Activated naive CD4-positive, alpha-beta T cell treated with anti-CD3 and anti-CD28 coated beads, Interleukin-2, amount 10 ng/mL, durations not matched to agents 7 days and 5 days (primary cell): Measurements from ENCODE around the gene ATF1.
"Not testable (repeated sequence)": the region's sequence is repeated elsewhere in the genome, so short reads cannot be mapped to it uniquely, and the experiment has no call there.

Experiments used
- CTCF ChIA-PET: fragments of 350-600 bp; sonication (Branson Sonifier 250); formaldehyde crosslinking; loops from one replicate; lab custom pipeline; 2021; ENCODE audit warnings: antibody characterized with exemption; lab: Charles Lee
- DNase-seq: peaks from one replicate; pipeline ENCODE4 v3.0.0-alpha.2; 2020
- H3K27ac Mint-ChIP-seq: one replicate; pipeline ENCODE4 v1.8.0; 2021; ENCODE audit warnings: mild to moderate bottlenecking, moderate library complexity, mixed read lengths
- H3K27me3 Mint-ChIP-seq: one replicate; pipeline ENCODE4 v1.8.0; 2021; ENCODE audit warnings: mild to moderate bottlenecking, mixed read lengths
- H3K36me3 Mint-ChIP-seq: one replicate; pipeline ENCODE4 v1.8.0; 2021; ENCODE audit warnings: mixed read lengths
- H3K4me1 Mint-ChIP-seq: one replicate; pipeline ENCODE4 v1.8.0; 2021; ENCODE audit warnings: mixed read lengths
- H3K4me3 Mint-ChIP-seq: one replicate; pipeline ENCODE4 v1.8.0; 2021; ENCODE audit warnings: mild to moderate bottlenecking, moderate library complexity, mixed read lengths
- H3K9me3 Mint-ChIP-seq: one replicate; pipeline ENCODE4 v1.8.0; 2021; ENCODE audit warnings: mixed read lengths

ATF1 gene

DNA sequence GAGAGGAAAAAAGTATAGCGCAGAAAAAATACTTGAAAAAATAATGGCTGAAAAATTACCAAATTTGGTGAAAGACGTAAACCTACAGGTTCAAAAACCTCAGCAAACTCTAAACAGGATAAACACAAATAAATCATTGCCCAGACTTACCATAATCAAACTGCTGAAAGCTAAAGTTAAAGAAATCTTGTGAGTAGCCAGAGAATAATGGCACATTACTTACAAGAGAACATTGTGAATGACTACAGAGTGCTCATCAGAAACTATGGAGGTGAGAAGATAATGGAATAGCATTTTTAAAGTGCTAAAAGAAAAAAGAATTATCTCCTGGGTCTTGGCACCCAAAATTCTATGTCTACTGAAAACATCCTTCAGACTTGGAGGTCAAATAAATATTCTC is 36.0 kb downstream of the ATF1 start:
- no peak overlapping the region for H3K27ac Mint-ChIP-seq
- H3K4me1 Mint-ChIP-seq: no peaks in the 10 kb centered on the region
- CTCF ChIA-PET: no interaction called here
- no peak overlapping the region for H3K4me3 Mint-ChIP-seq
- peaks cover 64% of the 10 kb centered on the region for H3K36me3 Mint-ChIP-seq
- DNase-seq: no peak
- H3K9me3 Mint-ChIP-seq: peaks cover 14% of the 10 kb centered on the region
- H3K27me3 Mint-ChIP-seq: no peaks in the 10 kb centered on the region

DNA sequence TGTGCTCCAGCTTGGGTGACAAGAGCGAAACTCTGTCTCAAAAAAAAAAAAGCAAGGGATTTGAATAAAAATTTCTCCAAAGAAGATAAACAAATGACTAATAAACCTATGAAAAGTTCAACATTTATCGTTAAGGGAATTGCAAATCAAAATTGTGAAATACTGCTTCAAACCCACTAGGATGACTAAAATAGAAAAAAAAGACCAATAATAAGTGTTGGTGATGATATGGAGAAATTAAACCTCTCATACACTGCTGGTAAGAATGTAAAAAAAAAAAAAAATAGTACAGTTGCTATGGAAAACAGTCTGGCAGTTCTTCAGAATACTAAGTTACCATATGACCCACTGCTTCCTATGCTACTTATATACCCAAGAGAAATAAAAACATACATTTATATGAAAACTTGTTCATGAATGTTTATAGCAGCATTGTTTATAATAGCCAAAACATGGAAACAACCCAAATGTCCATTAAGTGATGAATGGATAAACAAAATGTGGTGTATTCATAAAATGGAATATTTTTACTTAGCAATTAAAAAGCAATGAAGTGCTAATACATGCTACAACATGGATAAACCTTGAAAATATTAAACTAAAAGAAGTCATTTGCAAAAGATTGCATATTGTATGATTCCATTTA is 39.5 kb downstream of the ATF1 start:
- Mint-ChIP-seq H3K4me1 (no peaks in the 10 kb centered on the region), H3K36me3 (peaks cover 35% of the 10 kb centered on the region), H3K9me3 (peaks cover 13% of the 10 kb centered on the region), H3K4me3 (no peak overlapping the region), H3K27ac (no peak overlapping the region), H3K27me3 (no peaks in the 10 kb centered on the region)
- CTCF ChIA-PET: no interaction called here
- no peak for DNase-seq

DNA sequence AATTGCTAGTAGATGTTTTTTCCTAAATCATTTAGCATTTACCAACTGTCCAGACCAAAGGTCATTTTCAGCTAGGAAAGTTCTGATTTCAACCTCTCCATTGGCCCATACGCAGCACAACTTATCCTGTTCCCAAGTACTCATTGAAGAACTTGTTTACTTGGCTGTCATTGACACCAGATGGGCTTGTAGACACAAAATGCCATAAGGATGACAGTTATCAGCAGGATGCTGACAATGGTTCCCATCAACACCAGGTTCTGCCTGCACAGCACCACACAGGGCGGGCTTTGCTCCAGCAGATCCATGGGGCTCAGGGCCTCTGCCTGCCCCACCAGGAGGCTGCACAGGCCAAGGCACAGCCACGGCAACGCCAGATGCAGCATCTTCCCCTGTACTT is 42.3 kb downstream of the ATF1 start:
- Mint-ChIP-seq H3K27ac (no peak overlapping the region), H3K36me3 (peaks cover 19% of the 10 kb centered on the region), H3K4me3 (no peak overlapping the region), H3K27me3 (no peaks in the 10 kb centered on the region), H3K4me1 (no peaks in the 10 kb centered on the region), H3K9me3 (no peaks in the 10 kb centered on the region)
- CTCF ChIA-PET: no interaction called here
- DNase-seq: no peak

- H3K4me3 Mint-ChIP-seq, H3K9me3 Mint-ChIP-seq, H3K27ac Mint-ChIP-seq, CTCF ChIA-PET, H3K27me3 Mint-ChIP-seq, DNase-seq, H3K4me1 Mint-ChIP-seq: not testable (repeated sequence)
- peaks cover 26% of the 10 kb centered on the region for H3K36me3 Mint-ChIP-seq
These were observed 45.2 kb downstream of the ATF1 start for GRCh38 chr12:50809131-50809530.

DNA sequence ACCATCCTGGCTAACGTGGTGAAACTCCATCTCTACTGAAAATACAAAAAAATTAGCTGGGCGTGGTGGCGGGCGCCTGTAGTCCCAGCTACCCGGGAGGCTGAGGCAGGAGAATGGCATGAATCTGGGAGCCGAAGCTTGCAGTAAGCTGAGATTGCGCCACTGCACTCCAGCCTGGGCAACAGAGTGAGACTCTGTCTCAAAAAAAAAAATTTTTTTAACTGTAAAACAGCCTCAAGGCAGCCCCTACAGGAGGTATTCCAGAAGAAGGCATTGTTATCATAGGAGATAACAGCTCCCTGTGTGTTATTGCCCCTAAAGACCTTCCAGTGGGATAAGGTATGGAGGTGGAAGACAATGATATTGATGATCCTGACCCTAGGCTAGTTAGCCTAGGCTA is 51.0 kb downstream of the ATF1 start:
- H3K9me3 Mint-ChIP-seq, H3K4me3 Mint-ChIP-seq, H3K27me3 Mint-ChIP-seq, DNase-seq, H3K4me1 Mint-ChIP-seq, H3K27ac Mint-ChIP-seq: not testable (repeated sequence)
- peaks cover 51% of the 10 kb centered on the region for H3K36me3 Mint-ChIP-seq
- CTCF ChIA-PET: interaction anchor here (1.3 kb wide), 1 partner anchor 211 kb away, joined by 3 read pairs; the partner anchor contains the start of gene SLC11A2

- DNase-seq: no peak
- H3K36me3 Mint-ChIP-seq: peaks cover 31% of the 10 kb centered on the region
- H3K27ac Mint-ChIP-seq: no peak overlapping the region
- H3K4me1 Mint-ChIP-seq: peaks cover 3% of the 10 kb centered on the region
- H3K4me3 Mint-ChIP-seq: no peak overlapping the region
- no peaks in the 10 kb centered on the region for H3K9me3 Mint-ChIP-seq
- H3K27me3 Mint-ChIP-seq: no peaks in the 10 kb centered on the region
- CTCF ChIA-PET: no interaction called here
These were observed 56.3 kb downstream of the ATF1 start for GRCh38 chr12:50820177-50820576.

GRCh38 chr12:50822082-50822481 is 58.2 kb downstream of the ATF1 start:
- Mint-ChIP-seq H3K4me3 (no peak overlapping the region), H3K4me1 (peaks cover 5% of the 10 kb centered on the region), H3K27me3 (no peaks in the 10 kb centered on the region), H3K27ac (no peak overlapping the region), H3K9me3 (no peaks in the 10 kb centered on the region), H3K36me3 (peaks cover 17% of the 10 kb centered on the region)
- CTCF ChIA-PET: interaction anchor here (0.8 to 1.0 kb wide), 2 partner anchors 57 to 165 kb away, joined by 3 to 4 read pairs; no protein-coding TSS in a partner anchor
- DNase-seq: no peak

DNA sequence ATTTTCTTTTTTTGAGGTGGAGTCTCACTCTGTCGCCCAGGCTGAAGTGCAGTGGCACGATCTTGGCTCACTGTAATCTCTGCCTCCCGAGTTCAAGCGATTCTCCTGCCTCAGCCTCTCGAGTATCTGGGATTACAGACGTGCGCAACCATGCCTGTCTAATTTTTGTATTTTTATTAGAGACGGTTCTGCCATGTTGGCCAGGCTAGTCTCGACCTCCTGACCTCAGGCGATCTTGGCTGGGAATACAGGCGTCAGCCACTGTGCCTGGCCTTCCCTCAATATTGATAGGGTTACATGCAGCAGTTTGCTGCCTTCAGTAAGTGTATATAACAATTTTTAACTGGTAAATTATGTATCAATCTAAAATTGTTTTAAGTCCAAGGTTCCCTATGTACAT is 59.8 kb downstream of the ATF1 start:
- CTCF ChIA-PET: interaction anchor here (1.5 to 5.4 kb wide), 2 partner anchors 59 to 162 kb away, joined by 3 to 45 read pairs; partner anchors contain the start of gene ATF1
- H3K9me3 Mint-ChIP-seq, H3K27me3 Mint-ChIP-seq, DNase-seq, H3K36me3 Mint-ChIP-seq, H3K27ac Mint-ChIP-seq, H3K4me1 Mint-ChIP-seq, H3K4me3 Mint-ChIP-seq: not testable (repeated sequence)

DNA sequence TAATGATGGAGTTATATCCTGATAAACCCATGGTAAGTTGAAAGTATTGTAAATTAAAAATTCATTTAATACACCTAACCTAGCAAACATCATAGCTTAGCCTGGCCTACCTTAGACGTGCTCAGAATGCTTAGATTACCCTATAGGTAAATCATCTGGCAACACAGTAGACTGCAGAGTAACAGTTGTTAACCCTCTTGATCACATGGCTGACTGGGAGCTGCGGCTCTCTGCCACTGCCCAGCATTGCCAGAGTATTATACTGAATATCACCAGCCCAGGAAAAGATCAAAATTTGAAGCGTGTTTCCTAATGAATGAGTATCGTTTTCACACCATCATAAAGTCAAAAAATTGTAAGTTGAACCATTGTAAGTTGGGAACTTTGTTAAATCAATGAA is 61.0 kb downstream of the ATF1 start:
- Mint-ChIP-seq H3K4me1 (peaks cover 5% of the 10 kb centered on the region), H3K27ac (peak overlapping the region; percentile 54), H3K9me3 (no peaks in the 10 kb centered on the region), H3K36me3 (no peaks in the 10 kb centered on the region), H3K27me3 (peaks cover 11% of the 10 kb centered on the region), H3K4me3 (no peak overlapping the region)
- CTCF ChIA-PET: interaction anchor here (0.6 to 5.4 kb wide), 8 partner anchors 60 to 516 kb away, joined by 3 to 45 read pairs (median 4); partner anchors contain the start of gene ATF1
- DNase-seq: no peak

GRCh38 chr12:50825372-50825838 is 61.5 kb downstream of the ATF1 start:
- peak overlapping the region; percentile 54 for H3K27ac Mint-ChIP-seq
- H3K27me3 Mint-ChIP-seq: peaks cover 11% of the 10 kb centered on the region
- no peaks in the 10 kb centered on the region for H3K9me3 Mint-ChIP-seq
- H3K4me1 Mint-ChIP-seq: peaks cover 5% of the 10 kb centered on the region
- no peak overlapping the region for H3K4me3 Mint-ChIP-seq
- CTCF ChIA-PET: interaction anchor here (0.6 to 5.4 kb wide), 12 partner anchors 61 to 525 kb away, joined by 3 to 45 read pairs (median 4); partner anchors contain the start of gene ATF1
- no peak for DNase-seq
- H3K36me3 Mint-ChIP-seq: no peaks in the 10 kb centered on the region

DNA sequence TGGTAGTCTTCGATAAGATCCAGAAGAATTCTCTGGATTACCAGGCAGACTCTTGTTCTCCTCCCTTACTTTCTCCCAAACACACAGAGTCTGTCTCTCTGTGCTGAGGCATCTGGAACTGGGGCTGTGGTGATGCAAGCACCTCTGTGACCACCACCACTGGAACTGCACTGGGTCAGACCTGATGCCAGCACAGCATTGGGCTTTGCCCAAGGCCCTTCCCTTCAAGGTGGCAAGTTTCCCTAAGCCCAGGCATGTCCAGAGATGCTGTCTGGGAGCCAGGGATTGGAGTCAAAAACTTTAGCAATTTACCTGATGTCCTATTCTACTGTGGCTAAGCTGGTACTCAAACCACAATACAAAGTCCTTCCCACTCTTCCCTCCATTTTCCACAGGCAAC is 64.2 kb downstream of the ATF1 start:
- Mint-ChIP-seq H3K9me3 (peaks cover 6% of the 10 kb centered on the region), H3K36me3 (peaks cover 1% of the 10 kb centered on the region), H3K27ac (no peak overlapping the region), H3K4me3 (no peak overlapping the region), H3K4me1 (peaks cover 5% of the 10 kb centered on the region), H3K27me3 (peaks cover 14% of the 10 kb centered on the region)
- DNase-seq: no peak
- CTCF ChIA-PET: interaction anchor here (0.6 to 5.4 kb wide), 3 partner anchors 152 to 200 kb away, joined by 3 to 45 read pairs (median 26); no protein-coding TSS in a partner anchor

GRCh38 chr12:50828886-50829285 is 65.0 kb downstream of the ATF1 start:
- H3K36me3 Mint-ChIP-seq: peaks cover 1% of the 10 kb centered on the region
- no peak overlapping the region for H3K27ac Mint-ChIP-seq
- H3K4me1 Mint-ChIP-seq: peaks cover 5% of the 10 kb centered on the region
- H3K9me3 Mint-ChIP-seq: peaks cover 12% of the 10 kb centered on the region
- peaks cover 15% of the 10 kb centered on the region for H3K27me3 Mint-ChIP-seq
- DNase-seq: no peak
- CTCF ChIA-PET: interaction anchor here (0.6 to 5.4 kb wide), 3 partner anchors 152 to 197 kb away, joined by 3 to 45 read pairs (median 4); partner anchors contain the start of gene SLC11A2
- H3K4me3 Mint-ChIP-seq: no peak overlapping the region

DNA sequence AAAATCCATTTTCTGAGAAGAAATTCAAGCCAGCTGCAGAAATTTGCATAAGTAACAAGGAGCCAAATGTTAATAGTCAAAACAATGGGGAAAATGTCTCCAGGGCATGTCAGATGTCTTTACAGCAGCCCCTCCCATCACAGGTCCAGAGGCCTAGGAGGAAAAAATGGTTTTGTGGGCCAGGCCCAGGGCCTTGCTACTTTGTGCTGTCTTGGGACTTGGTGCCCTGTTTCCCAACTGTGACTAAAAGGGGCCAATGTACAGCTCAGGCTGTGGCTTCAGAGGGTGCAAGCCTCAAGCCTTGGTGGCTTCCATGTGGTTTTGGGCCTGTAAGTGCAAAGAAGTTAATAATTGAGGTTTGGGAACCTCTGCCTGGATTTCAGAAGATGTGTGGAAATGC is 69.9 kb downstream of the ATF1 start:
- H3K27me3 Mint-ChIP-seq: peaks cover 17% of the 10 kb centered on the region
- H3K4me3 Mint-ChIP-seq, DNase-seq, H3K4me1 Mint-ChIP-seq, H3K36me3 Mint-ChIP-seq, CTCF ChIA-PET, H3K27ac Mint-ChIP-seq: not testable (repeated sequence)
- H3K9me3 Mint-ChIP-seq: peaks cover 23% of the 10 kb centered on the region

DNA sequence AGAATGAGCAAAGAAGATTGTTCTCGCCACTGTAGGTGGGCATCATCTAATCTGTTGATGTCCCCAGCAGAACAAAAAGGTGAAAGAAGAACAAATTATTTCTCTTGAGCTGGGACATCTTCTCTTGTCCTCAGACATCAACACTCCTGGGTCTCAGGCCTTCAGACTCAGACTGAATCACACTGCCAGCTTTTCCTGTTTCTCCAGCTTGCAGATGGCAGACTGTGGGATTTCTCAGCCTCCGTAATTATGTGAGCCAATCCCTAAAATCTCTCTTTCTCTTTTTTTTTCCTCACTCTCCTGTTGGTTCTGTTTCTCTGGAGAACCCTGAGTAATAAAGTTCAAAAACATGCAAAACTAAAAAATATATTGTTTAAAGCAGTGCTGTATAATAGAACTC is 75.1 kb downstream of the ATF1 start:
- Mint-ChIP-seq H3K4me3 (no peak overlapping the region), H3K36me3 (peaks cover 4% of the 10 kb centered on the region), H3K27ac (no peak overlapping the region), H3K27me3 (peaks cover 26% of the 10 kb centered on the region), H3K4me1 (no peaks in the 10 kb centered on the region), H3K9me3 (peaks cover 18% of the 10 kb centered on the region)
- CTCF ChIA-PET: no interaction called here
- DNase-seq: no peak
